ENCODE data around the gene SCN3B.
A peak's percentile ranks its signal among the peaks of the same experiment; 100 is the strongest.

Gene SCN3B

DNA sequence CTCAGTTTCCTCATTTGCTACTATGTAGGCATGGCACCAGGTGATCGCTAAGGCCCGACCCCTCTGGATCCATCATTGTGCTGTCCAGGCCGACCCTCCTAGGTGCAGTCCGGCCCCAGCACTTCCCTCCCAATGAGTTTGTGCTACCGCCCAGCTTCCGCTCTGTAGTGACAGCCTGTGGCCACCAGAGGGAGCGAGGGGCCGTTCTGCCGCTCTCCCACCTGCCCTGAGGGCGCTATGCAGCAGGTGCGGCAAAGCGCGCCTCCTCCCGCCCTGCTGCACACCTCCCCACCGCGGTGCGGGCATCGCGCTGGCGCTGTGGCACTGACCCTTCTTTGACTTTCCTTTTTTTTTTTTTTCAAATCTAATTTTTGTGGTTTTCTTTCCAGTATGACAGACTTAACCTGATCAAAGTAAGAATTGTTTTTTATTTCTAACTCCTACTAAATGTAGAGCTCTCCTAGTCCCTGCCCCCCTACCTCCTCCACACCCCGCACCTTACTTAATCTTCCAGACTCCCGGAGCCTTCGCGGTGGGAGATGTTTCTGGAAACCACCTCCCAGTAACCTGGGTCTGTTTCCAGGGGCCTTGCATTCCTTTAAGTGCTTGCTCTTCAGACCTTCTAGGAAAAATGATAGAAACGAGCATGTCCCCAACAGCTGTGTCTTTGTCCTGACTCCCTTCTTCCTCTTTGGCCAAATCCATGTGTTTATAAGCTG is 73.7 kb downstream of the SCN3B start:
- peak overlapping the region in 1 of 2 donors; percentile 31 for H3K4me3 ChIP-seq (ENCODE audit: low read depth in 1 of 2, low read length in 2 of 2)
- no peaks in the 10 kb centered on the region for H3K27me3 ChIP-seq (ENCODE audit: control insufficient read depth in 1 of 2, insufficient read depth in 2 of 2, low read length in 2 of 2)
- H3K4me1 ChIP-seq (ENCODE audit: control insufficient read depth in 1 of 2, insufficient read depth in 2 of 2, low read length in 2 of 2), result peaks cover 19 to 26% of the 10 kb centered on the region in 2 donors
- peak overlapping the region in 1 of 2 donors; percentile 37 for H3K9ac ChIP-seq (ENCODE audit: low read depth in 1 of 2, low read length in 2 of 2)
- no peaks in the 10 kb centered on the region for H3K9me3 ChIP-seq (ENCODE audit: control insufficient read depth in 1 of 2, low read length in 2 of 2)
- H3K27ac ChIP-seq (ENCODE audit: low read depth, low read length), result no peak overlapping the region
- H3K36me3 ChIP-seq (ENCODE audit: control insufficient read depth in 1 of 2, insufficient read depth in 2 of 2, low read length in 2 of 2), result peaks cover 0 to 6% of the 10 kb centered on the region in 2 donors

GRCh38 chr11:123580137-123580536 is 74.3 kb downstream of the SCN3B start:
- H3K9me3 ChIP-seq (ENCODE audit: control insufficient read depth in 1 of 2, low read length in 2 of 2), result no peaks in the 10 kb centered on the region
- peaks cover 13 to 20% of the 10 kb centered on the region in 2 donors for H3K4me1 ChIP-seq (ENCODE audit: control insufficient read depth in 1 of 2, insufficient read depth in 2 of 2, low read length in 2 of 2)
- no peak overlapping the region for H3K27ac ChIP-seq (ENCODE audit: low read depth, low read length)
- H3K27me3 ChIP-seq (ENCODE audit: control insufficient read depth in 1 of 2, insufficient read depth in 2 of 2, low read length in 2 of 2), result no peaks in the 10 kb centered on the region
- no peak overlapping the region for H3K4me3 ChIP-seq (ENCODE audit: low read depth in 1 of 2, low read length in 2 of 2)
- no peak overlapping the region for H3K9ac ChIP-seq (ENCODE audit: low read depth in 1 of 2, low read length in 2 of 2)
- H3K36me3 ChIP-seq (ENCODE audit: control insufficient read depth in 1 of 2, insufficient read depth in 2 of 2, low read length in 2 of 2), result peaks cover 0 to 6% of the 10 kb centered on the region in 2 donors

- Histone ChIP-seq H3K36me3 (ENCODE audit: control insufficient read depth in 1 of 2, insufficient read depth in 2 of 2, low read length in 2 of 2) (peaks cover 0 to 6% of the 10 kb centered on the region in 2 donors), H3K4me1 (ENCODE audit: control insufficient read depth in 1 of 2, insufficient read depth in 2 of 2, low read length in 2 of 2) (peaks cover 6 to 13% of the 10 kb centered on the region in 2 donors), H3K9ac (ENCODE audit: low read depth in 1 of 2, low read length in 2 of 2) (no peak overlapping the region), H3K9me3 (ENCODE audit: control insufficient read depth in 1 of 2, low read length in 2 of 2) (no peaks in the 10 kb centered on the region), H3K4me3 (ENCODE audit: low read depth in 1 of 2, low read length in 2 of 2) (no peak overlapping the region), H3K27ac (ENCODE audit: low read depth, low read length) (no peak overlapping the region), H3K27me3 (ENCODE audit: control insufficient read depth in 1 of 2, insufficient read depth in 2 of 2, low read length in 2 of 2) (no peaks in the 10 kb centered on the region)
Measured at GRCh38 chr11:123579482-123579812, 75.0 kb downstream of the SCN3B start.

All from duodenal mucosa (tissue), 2 donors.